CD1c-positive myeloid dendritic cell (primary cell): Measurements from ENCODE around the gene OR10P1.
"Not testable (repeated sequence)": the region's sequence is repeated elsewhere in the genome, so short reads cannot be mapped to it uniquely, and the experiment has no call there.

Experiments
- DNase-seq: peaks from one replicate; pipeline ENCODE4 v3.0.0-alpha.2; 2016; ENCODE audit errors: extremely low spot score

Gene OR10P1, protein sequence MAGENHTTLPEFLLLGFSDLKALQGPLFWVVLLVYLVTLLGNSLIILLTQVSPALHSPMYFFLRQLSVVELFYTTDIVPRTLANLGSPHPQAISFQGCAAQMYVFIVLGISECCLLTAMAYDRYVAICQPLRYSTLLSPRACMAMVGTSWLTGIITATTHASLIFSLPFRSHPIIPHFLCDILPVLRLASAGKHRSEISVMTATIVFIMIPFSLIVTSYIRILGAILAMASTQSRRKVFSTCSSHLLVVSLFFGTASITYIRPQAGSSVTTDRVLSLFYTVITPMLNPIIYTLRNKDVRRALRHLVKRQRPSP

GRCh38 chr12:55636853-55637252 is at the start of gene OR10P1:
TSS of gene OR10P1 (plus strand) at chr12:55636892. CDS start at chr12:55636892, 0 bp downstream.
- DNase-seq = no peak

- not testable (repeated sequence) for DNase-seq
Measured at GRCh38 chr12:55590152-55590551, 46.5 kb upstream of the OR10P1 start.

DNA sequence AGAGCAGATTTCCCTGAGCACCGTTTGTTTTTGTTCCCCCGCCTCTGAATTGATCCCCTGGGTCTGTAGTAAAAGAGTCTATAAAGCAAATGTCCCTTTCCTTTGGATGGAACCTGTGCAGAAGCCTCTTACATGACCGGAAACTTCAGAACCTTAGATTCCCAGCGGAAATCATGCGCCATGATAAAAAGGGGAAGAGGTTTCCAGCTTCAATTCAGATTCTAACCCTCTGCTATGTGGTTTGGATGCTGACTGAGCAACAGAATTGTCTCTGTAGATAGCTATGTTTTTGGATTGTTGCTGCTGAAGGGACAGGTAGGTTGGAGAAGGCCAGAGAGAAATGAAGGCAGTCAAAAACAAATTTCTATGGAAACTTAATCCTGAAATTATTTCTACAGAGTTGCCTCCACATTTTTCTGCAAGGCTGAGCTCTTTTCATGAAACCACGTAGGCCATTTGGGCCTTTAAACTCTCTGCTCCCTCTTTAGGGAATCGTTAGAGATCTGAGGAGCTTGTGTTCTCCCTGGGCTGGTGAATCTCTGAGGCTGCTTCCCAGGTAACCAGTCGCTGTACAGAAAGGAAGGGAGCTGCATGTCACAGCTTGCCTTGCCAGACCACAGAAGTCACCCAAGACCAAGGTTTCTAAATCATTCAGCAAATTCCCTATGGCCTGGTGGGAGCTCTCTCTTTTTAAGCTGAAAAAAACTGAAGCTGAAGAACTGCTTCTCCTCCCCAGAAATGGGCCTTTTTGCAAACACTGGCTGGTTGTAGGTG is 28.7 kb upstream of the OR10P1 start:
- no peak for DNase-seq

GRCh38 chr12:55610598-55610997 is 26.1 kb upstream of the OR10P1 start:
- DNase-seq = no peak

DNA sequence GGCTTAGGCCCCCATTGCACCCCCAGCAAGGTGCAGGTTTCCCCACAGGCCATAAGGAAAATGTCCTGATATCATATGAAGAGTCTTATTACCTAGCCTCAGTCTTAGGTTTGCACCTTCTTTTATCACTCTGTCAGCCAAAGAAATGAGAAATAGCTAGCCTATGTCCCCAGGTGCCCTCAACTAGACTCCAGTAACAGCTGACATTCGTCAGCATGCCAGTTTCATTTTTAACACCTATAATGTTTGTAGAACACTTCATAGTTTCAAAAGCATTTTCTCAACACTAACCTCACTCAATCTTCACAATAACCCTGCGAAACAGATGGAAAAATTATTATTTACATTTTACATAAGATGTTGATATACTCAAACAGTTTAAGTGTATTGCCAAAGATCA is 24.0 kb upstream of the OR10P1 start:
- no peak for DNase-seq

DNA sequence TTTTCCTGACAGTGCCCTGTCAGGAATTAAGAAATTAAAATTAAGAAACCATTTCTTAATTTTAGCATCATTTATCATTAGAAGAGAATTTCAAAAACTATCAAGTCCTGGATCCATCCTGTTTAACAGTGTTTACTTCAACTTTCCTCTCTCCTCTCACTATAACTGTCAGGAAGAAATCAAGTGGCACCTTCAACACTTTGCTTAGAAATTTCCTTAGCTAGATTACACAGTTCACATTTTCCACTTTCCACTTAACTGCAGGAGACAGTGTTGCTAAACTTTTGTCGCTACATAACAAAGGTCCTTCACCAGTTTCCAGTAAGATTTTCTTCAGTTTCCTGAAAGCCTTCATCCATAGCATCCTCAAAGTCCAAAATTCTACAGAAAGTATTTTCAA is 21.9 kb upstream of the OR10P1 start:
- DNase-seq = no peak

- peak; percentile 94 for DNase-seq
Measured at GRCh38 chr12:55619354-55620138, 17.1 kb upstream of the OR10P1 start.

- DNase-seq = no peak
Measured at GRCh38 chr12:55624056-55624455, 12.6 kb upstream of the OR10P1 start.

DNA sequence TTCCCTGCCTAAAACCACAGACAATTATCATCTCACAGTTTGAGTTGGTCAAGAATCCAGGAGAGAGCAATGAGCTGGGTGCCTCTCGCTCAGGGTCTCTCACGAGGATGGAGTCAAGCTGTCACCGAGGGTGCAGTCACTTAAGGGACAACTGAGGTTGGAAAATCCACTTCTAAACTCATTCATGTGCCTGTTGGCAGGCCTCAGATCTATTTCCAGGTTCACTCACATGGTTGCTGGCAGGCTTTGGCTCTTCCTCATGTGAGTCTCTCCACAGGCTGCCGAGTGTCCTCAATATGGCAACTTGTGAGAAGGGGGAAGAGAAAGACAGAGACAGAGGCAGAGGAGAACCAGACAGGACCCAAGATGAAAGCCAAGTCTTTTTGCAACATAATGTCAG is 10.5 kb upstream of the OR10P1 start:
- no peak for DNase-seq

- peak; percentile 27 for DNase-seq
Measured at GRCh38 chr12:55629058-55629841, 7.4 kb upstream of the OR10P1 start.

DNA sequence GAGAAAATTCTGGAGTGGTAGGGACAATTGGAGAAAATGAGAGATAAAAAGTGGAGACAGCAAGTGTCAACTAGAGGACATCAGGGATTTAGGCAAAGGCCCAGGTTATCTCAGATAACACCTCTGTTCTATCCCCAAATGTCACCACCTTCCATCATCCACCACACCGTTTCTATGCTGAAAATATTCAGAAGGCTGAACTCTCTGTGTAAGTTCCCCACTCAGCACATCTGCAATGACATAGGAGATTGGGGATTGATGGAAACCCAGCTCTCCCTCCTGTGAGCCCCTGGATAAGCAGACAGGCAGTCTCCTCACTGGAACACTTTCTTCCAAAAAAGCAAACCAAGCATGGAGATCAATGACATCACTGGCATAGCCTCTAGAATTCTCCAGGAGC is 5.6 kb upstream of the OR10P1 start:
- no peak for DNase-seq

- peak; percentile 42 for DNase-seq
Measured at GRCh38 chr12:55631733-55632132, 5.0 kb upstream of the OR10P1 start.

DNA sequence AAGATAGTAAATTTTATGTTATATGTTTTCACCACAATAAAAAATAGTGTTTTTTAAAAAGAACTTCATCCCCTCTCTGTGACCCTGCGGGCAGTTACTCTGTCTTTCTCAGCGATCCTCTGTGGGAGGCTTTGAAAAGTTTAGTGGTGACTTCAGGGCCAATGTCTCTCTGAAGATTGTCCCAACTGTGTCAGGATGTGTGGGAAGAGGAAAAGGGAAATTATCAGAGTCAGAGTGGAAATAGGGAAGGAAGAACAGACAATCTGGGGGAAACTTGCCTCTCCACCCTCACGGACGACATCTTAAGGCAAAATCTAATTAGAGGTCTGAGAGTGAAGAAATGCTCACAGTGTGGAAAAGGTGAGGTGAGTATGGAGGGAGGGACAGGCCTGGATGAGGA is 3.5 kb upstream of the OR10P1 start:
- DNase-seq = peak; percentile 69

DNA sequence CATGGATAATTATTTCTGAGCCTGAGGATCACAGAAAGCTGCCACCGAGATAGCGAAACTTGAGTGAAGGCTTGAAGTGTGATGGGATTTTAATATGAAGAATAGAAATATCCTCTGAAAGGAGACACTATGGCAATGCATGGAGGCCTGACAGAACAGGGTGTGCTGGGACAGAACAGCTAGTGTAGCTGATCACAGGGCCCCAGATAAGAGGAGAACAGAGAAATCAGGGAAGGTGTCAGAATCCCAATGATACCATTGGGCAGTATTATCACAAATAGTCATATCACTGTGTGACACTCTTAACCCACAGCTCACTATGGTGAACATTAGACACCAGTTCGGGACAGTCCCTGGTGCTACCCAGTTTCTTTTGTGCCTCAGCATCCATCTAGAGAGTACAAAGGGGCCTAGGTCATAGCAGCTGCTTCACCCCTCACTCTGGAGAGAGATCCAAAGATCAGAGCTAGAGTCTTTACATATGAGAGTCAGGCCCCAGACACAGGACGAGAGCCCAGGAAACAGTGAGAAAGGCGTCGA is 506 bp upstream of the OR10P1 start:
- DNase-seq = no peak

DNA sequence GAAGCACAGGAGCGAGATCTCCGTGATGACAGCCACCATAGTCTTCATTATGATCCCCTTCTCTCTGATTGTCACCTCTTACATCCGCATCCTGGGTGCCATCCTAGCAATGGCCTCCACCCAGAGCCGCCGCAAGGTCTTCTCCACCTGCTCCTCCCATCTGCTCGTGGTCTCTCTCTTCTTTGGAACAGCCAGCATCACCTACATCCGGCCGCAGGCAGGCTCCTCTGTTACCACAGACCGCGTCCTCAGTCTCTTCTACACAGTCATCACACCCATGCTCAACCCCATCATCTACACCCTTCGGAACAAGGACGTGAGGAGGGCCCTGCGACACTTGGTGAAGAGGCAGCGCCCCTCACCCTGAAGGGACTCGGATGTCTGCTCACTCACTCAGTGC is 775 bp downstream of the OR10P1 start:
- DNase-seq = no peak

GRCh38 chr12:55641595-55641994 is 4.9 kb downstream of the OR10P1 start:
- DNase-seq = no peak

DNA sequence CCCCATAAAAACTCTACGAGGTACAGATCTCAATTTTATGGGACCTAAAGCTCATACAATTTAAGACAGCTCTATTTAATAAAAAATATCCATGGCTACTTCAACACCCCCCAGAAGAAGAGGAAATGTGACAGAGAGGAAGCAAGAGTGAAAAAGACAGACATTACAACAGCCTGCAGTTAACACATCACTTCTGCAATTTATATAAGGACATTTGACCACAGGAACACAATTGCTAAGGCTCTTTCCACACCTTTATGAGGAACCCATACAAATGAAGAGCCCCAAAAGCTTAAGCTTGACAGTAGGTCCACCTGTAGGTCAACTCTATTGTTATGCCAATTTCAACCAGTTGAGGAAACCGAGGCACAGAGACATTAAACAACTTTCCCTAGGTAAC is 5.6 kb downstream of the OR10P1 start:
- peak; percentile 83 for DNase-seq

- DNase-seq = peak; percentile 58
Measured at GRCh38 chr12:55642669-55643068, 6.0 kb downstream of the OR10P1 start.

DNA sequence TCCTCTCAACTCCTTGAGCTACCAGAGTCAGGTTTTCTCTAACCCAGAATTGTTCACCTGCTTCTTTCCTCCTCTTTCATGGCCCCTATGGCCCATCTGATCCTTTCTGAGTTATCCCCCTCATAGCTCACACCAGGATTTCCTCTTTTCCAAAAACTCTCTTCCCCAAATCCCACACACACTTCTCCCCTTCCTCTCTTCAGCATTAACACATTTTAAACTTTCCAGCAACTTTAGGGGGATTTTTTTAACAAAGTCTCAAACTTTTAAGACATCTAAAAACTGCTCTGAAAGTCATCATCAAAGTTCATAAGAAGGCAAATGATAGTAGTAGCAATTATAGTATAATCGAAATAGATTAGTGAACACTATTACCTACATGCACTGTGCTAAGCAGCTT is 7.9 kb downstream of the OR10P1 start:
- peak; percentile 19 for DNase-seq

DNA sequence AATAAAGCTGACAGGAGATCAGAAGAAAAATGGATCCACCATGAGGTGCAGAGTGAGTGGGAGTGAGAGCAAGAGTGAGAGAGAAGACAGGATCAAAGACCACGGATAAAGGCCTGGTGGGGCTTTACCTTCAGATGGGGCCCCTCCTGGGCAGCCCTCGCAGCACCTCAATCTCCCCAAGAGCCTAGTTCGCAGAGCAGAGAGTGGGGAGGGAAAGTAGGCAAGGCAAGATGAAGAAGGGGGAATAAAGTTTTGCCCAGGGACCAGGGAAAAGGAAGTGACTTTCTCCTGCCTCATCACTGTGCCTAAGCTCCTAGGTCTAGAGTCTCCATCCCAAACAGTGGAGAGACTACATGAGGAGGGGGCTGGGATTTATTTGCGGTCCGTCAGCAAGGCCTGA is 10.3 kb downstream of the OR10P1 start:
- DNase-seq = no peak

DNA sequence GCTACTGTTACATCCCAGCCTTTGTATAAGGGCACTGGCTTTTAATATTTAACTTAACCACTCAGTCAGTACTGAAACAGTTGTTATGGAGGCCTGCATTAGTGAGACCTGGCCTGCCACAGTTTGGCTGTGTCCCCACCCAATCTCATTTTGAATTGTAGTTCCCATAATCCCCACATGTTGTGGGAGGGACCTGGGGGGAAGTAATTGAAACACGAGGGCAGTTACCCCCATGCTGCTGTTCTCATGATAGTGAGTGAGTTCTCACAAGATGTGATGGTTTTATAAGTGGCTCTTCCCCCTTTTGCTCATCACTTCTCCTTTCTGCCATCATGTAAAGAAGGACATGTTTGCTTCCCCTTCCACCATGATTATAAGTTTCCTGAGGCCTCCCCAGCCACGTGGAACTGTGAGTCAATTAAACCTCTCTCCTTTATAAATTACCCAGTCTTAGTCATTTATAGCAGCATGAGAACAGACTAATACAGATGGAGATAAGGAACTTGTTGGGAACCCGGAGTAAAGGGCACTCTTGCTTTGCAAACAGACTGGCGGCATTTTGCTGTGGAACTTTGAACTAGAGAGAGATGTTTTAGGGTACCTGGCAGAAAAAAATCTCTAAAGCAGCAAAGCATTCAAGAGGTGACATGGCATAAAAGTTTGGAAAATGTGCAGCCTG is 14.1 kb downstream of the OR10P1 start:
- peak; percentile 89 for DNase-seq
